HepG2 (cell line): Measurements from ENCODE around the gene ERVMER34-1. TPM values are rescaled to one million over a fixed set of nuclear protein-coding genes. Genes with fewer than 3 reads are reported as not detected.
A peak's percentile ranks its signal among the peaks of the same experiment; 100 is the strongest.

Experiments
- HMGXB3 ChIP-seq: sonication (generic); formaldehyde crosslinking; IDR thresholded peaks from 2 replicates; pipeline ENCODE4 v1.4.0; 2020; ENCODE audit warnings: missing genetic modification reagents, borderline replicate concordance
- KDM2A ChIP-seq: sonication (generic); formaldehyde crosslinking; IDR thresholded peaks from 2 replicates; pipeline ENCODE4 v1.4.0; 2020; ENCODE audit warnings: low read depth, missing genetic modification reagents, borderline replicate concordance
- KDM6A ChIP-seq: IDR thresholded peaks from 2 replicates; pipeline ENCODE4 v1.6.1; 2016; ENCODE audit warnings: low read depth
- PAXIP1 ChIP-seq: sonication (generic); formaldehyde crosslinking; conservative IDR thresholded peaks from 2 replicates; pipeline ENCODE4 v1.4.0; 2020; ENCODE audit warnings: mild to moderate bottlenecking, missing genetic modification reagents, moderate library complexity
- SAFB2 ChIP-seq: sonication (generic); formaldehyde crosslinking; IDR thresholded peaks from 2 replicates; pipeline ENCODE4 v1.5.1; 2020; ENCODE audit warnings: missing genetic modification reagents, low read depth, mild to moderate bottlenecking, borderline replicate concordance
- SSRP1 ChIP-seq: IDR thresholded peaks from 2 replicates; pipeline ENCODE4 v1.6.1; 2016; ENCODE audit warnings: control low read depth
- TBL1XR1 ChIP-seq: fragments of 150-350 bp; IDR thresholded peaks from 2 replicates; pipeline ENCODE4 v1.6.1; 2014; ENCODE audit warnings: borderline replicate concordance, low read length; ENCODE audit not compliant: partially characterized antibody
- ZBTB37 ChIP-seq: sonication (generic); formaldehyde crosslinking; IDR thresholded peaks from 2 replicates; pipeline ENCODE4 v1.4.0; 2020; ENCODE audit warnings: mild to moderate bottlenecking, missing genetic modification reagents
- ZFP82 ChIP-seq: sonication (generic); formaldehyde crosslinking; IDR thresholded peaks from 2 replicates; pipeline ENCODE4 v1.5.1; 2020; ENCODE audit warnings: mild to moderate bottlenecking, missing genetic modification reagents, borderline replicate concordance
- ZIK1 ChIP-seq: sonication (generic); formaldehyde crosslinking; IDR thresholded peaks from 2 replicates; pipeline ENCODE4 v1.5.0; 2020; ENCODE audit warnings: mild to moderate bottlenecking, low read depth, missing genetic modification reagents, borderline replicate concordance
- ZNF446 ChIP-seq: sonication (generic); formaldehyde crosslinking; IDR thresholded peaks from 2 replicates; pipeline ENCODE4 v1.5.0; 2020; ENCODE audit warnings: mild to moderate bottlenecking, missing genetic modification reagents
- polyA plus RNA-seq, 8 experiments: library from polyadenylated mRNA; depleted of rRNA in 3 of 8; stranded (reverse) in 7 of 8; unstranded in 1 of 8; fragments of >200 nt; fragmentation: Illumina TruSeq in 4 of 8; extraction: Trizol in 4 of 8; gene quantifications; 2 replicates each; pipeline versions ENCODE4 v1.2.1 to v1.2.3, GENCODE V29; 2011 to 2016; ENCODE audit warnings: low read depth in 4 of 8, missing spikeins in 1 of 8, mixed read lengths in 1 of 8; ENCODE audit not compliant: insufficient read depth in 1 of 8
- total RNA-seq, 5 experiments: library from RNA; depleted of rRNA; stranded (reverse); fragments of >200 nt; fragmentation: Illumina TruSeq; extraction: Trizol; gene quantifications; 2 replicates each; pipeline ENCODE4 v1.2.3, GENCODE V29; 2016; ENCODE audit warnings: low read depth in 1 of 5
- TF ChIP-seq, protein P1 (sequence below): sonication (generic); formaldehyde crosslinking; IDR thresholded peaks from 2 replicates; pipeline ENCODE4 v1.4.0; 2020; ENCODE audit warnings: mild to moderate bottlenecking, missing genetic modification reagents
- TF ChIP-seq, protein P2 (sequence below): sonication (generic); formaldehyde crosslinking; IDR thresholded peaks from 2 replicates; pipeline ENCODE4 v1.8.0; 2023; ENCODE audit warnings: mild to moderate bottlenecking, missing genetic modification reagents

ERVMER34-1 gene
- total and polyA plus RNA-seq, 2 of the 13 experiments (the other 11 are each of a cell fraction or from before 2014, with no cell fraction given): 0.04 to 0.35 TPM

DNA sequence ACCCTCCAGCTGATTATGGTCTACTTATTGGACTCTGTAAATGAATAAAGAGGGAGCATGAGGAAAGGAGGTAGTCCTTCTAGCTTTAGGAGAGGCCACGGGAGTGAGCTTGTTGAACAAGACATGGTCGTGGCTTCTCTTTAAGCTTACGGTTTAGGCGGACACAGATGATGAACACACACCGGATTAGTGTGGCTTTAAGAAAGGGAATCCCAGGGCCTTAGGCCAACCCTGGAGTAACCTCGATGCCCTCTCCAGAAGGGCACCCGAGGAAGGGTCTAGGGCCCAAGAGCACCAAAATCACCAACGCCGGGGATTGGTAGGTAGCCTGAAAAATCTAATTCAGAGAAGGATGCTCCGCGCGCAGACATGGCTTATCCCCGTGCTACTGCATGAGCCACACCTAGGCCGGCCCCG, 39.4 kb downstream of the ERVMER34-1 start (continued):
- TF ChIP-seq ZBTB37 (CRISPR knock-in tag) (no peak), ZIK1 (no peak), TBL1XR1 (peak; percentile 2), HMGXB3 (0 out of 2 replicates have a peak, but pooled peaks have one; percentile 32), KDM6A (CRISPR knock-in tag) (no peak), ZNF446 (CRISPR knock-in tag) (peak; percentile 41; the same call in 1 of the 2 replicates), SAFB2 (CRISPR knock-in tag) (no peak), PAXIP1 (CRISPR knock-in tag) (no peak), ZFP82 (CRISPR knock-in tag) (no peak), KDM2A (CRISPR knock-in tag) (no peak; the same call in 1 of the 2 replicates), SSRP1 (no peak)
- TF ChIP-seq, protein P1, sequence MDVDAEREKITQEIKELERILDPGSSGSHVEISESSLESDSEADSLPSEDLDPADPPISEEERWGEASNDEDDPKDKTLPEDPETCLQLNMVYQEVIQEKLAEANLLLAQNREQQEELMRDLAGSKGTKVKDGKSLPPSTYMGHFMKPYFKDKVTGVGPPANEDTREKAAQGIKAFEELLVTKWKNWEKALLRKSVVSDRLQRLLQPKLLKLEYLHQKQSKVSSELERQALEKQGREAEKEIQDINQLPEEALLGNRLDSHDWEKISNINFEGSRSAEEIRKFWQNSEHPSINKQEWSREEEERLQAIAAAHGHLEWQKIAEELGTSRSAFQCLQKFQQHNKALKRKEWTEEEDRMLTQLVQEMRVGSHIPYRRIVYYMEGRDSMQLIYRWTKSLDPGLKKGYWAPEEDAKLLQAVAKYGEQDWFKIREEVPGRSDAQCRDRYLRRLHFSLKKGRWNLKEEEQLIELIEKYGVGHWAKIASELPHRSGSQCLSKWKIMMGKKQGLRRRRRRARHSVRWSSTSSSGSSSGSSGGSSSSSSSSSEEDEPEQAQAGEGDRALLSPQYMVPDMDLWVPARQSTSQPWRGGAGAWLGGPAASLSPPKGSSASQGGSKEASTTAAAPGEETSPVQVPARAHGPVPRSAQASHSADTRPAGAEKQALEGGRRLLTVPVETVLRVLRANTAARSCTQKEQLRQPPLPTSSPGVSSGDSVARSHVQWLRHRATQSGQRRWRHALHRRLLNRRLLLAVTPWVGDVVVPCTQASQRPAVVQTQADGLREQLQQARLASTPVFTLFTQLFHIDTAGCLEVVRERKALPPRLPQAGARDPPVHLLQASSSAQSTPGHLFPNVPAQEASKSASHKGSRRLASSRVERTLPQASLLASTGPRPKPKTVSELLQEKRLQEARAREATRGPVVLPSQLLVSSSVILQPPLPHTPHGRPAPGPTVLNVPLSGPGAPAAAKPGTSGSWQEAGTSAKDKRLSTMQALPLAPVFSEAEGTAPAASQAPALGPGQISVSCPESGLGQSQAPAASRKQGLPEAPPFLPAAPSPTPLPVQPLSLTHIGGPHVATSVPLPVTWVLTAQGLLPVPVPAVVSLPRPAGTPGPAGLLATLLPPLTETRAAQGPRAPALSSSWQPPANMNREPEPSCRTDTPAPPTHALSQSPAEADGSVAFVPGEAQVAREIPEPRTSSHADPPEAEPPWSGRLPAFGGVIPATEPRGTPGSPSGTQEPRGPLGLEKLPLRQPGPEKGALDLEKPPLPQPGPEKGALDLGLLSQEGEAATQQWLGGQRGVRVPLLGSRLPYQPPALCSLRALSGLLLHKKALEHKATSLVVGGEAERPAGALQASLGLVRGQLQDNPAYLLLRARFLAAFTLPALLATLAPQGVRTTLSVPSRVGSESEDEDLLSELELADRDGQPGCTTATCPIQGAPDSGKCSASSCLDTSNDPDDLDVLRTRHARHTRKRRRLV: no peak
- TF ChIP-seq, protein P2, sequence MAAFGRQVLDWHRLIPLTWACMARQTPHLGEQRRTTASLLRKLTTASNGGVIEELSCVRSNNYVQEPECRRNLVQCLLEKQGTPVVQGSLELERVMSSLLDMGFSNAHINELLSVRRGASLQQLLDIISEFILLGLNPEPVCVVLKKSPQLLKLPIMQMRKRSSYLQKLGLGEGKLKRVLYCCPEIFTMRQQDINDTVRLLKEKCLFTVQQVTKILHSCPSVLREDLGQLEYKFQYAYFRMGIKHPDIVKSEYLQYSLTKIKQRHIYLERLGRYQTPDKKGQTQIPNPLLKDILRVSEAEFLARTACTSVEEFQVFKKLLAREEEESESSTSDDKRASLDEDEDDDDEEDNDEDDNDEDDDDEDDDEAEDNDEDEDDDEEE (CRISPR knock-in tag): peak; percentile 13; the same call in 1 of the 2 replicates
